K562 (cell line): ENCODE results near the gene RNU6-9. TPM values are rescaled to one million over a fixed set of nuclear protein-coding genes. Genes with fewer than 3 reads are reported as not detected.
A peak's percentile ranks its signal among the peaks of the same experiment; 100 is the strongest.

Experiments used
- ADNP ChIP-seq: fragments of 200-800 bp; sonication (Bioruptor generic); IDR thresholded peaks from 2 replicates; pipeline ENCODE4 v1.6.1; 2016; ENCODE audit warnings: missing genetic modification characterization, missing compliant biosample characterization
- EP400 ChIP-seq: fragments of 450-650 bp; IDR thresholded peaks from 2 replicates; pipeline ENCODE4 v1.6.1; 2017; ENCODE audit warnings: antibody characterized with exemption, mild to moderate bottlenecking, moderate library complexity
- ETS1 ChIP-seq: conservative IDR thresholded peaks from 2 replicates; pipeline ENCODE4 v1.6.1; 2011; ENCODE audit warnings: low read depth, mild to moderate bottlenecking, low read length; ENCODE audit not compliant: control insufficient read depth
- FOXM1 ChIP-seq, 2 experiments: fragments of 450-650 bp in 1 of 2; sonication (generic) in 1 of 2; formaldehyde crosslinking in 1 of 2; IDR thresholded peaks; 2 replicates each; pipeline versions ENCODE4 v1.6.1 to v1.9.0; 2017 to 2022; ENCODE audit warnings: low read depth in 2 of 2, mild to moderate bottlenecking in 2 of 2, missing genetic modification reagents in 1 of 2, moderate library complexity in 1 of 2
- FOXO4 ChIP-seq: fragments of 450-650 bp; formaldehyde crosslinking; IDR thresholded peaks from 2 replicates; pipeline ENCODE4 v1.4.0; 2020; ENCODE audit warnings: mild to moderate bottlenecking, moderate library complexity
- HCFC1 ChIP-seq: IDR thresholded peaks from 2 replicates; pipeline ENCODE4 v1.6.1; 2012; ENCODE audit warnings: low read depth, low read length, improper control_type of control experiment
- HDGF ChIP-seq: fragments of 450-650 bp; IDR thresholded peaks from 2 replicates; pipeline ENCODE4 v1.6.1; 2016
- PRPF4 ChIP-seq: fragments of 200-400 bp; formaldehyde crosslinking; IDR thresholded peaks from one replicate; pipeline ENCODE4 v1.6.1; 2017; ENCODE audit warnings: low read length, low read depth, mild to moderate bottlenecking; ENCODE audit not compliant: insufficient read depth, poor library complexity, severe bottlenecking
- RAD21 ChIP-seq, 2 experiments: fragments of 250-450 bp in 1 of 2; fragments of 450-650 bp in 1 of 2; sonication (Bioruptor Pico) in 1 of 2; formaldehyde crosslinking in 1 of 2; IDR thresholded peaks in 1 of 2; conservative IDR thresholded peaks in 1 of 2; 2 replicates each; pipeline versions ENCODE4 v1.4.0 to v1.8.0; 2020 to 2022; ENCODE audit warnings: mild to moderate bottlenecking in 2 of 2, moderate library complexity in 1 of 2
- STAT5B ChIP-seq: fragments of 250-450 bp; sonication (Bioruptor Pico); IDR thresholded peaks from 2 replicates; pipeline ENCODE4 v1.8.0; 2021; ENCODE audit warnings: mild to moderate bottlenecking, inconsistent platforms
- THAP12 ChIP-seq: fragments of 250-450 bp; sonication (Bioruptor Pico); IDR thresholded peaks from 2 replicates; pipeline ENCODE4 v1.9.0; 2021; ENCODE audit warnings: mild to moderate bottlenecking, inconsistent platforms
- ZNF398 ChIP-seq: fragments of 250-450 bp; sonication (Bioruptor Pico); IDR thresholded peaks from 2 replicates; pipeline ENCODE4 v1.8.0; 2021; ENCODE audit warnings: moderate library complexity, mild to moderate bottlenecking, inconsistent platforms
- ZNF586 ChIP-seq: fragments of 450-650 bp; formaldehyde crosslinking; conservative IDR thresholded peaks from 2 replicates; pipeline ENCODE4 v1.4.0; 2020; ENCODE audit warnings: mild to moderate bottlenecking, moderate library complexity
- ZNF639 ChIP-seq, 2 experiments: fragments of 200-800 bp in 1 of 2; sonication (Bioruptor generic) in 1 of 2; sonication (generic) in 1 of 2; formaldehyde crosslinking in 1 of 2; IDR thresholded peaks in 1 of 2; conservative IDR thresholded peaks in 1 of 2; 2 replicates each; pipeline versions ENCODE4 v1.5.0 to v1.6.1; 2016 to 2020; ENCODE audit warnings: missing compliant biosample characterization in 1 of 2, missing genetic modification characterization in 1 of 2, missing genetic modification reagents in 1 of 2
- polyA plus RNA-seq, 8 experiments: library from polyadenylated mRNA; depleted of rRNA in 4 of 8; stranded (reverse) in 5 of 8; unstranded in 3 of 8; fragments of >200 nt; fragmentation: Nextera tagmentation in 2 of 8; fragmentation: Illumina TruSeq in 1 of 8; extraction: Ambion mirVana in 2 of 8; extraction: Trizol in 1 of 8; gene quantifications; 2 replicates each; pipeline versions ENCODE4 v1.2.1 to v1.2.3, GENCODE V29; 2011 to 2014; ENCODE audit warnings: inconsistent platforms in 1 of 8, missing spikeins in 1 of 8
- total RNA-seq, 7 experiments: library from RNA; depleted of rRNA in 6 of 7; stranded (reverse); fragments of >200 nt in 6 of 7; fragmentation: Illumina TruSeq in 2 of 7; extraction: Trizol in 2 of 7; gene quantifications; 2 replicates each; pipeline versions ENCODE4 v1.2.1 to v1.2.3, GENCODE V29; 2011 to 2021; ENCODE audit warnings: low replicate concordance in 1 of 7

RNU6-9 gene
- total and polyA plus RNA-seq, 9 of the 15 experiments (the other 6 are each of a cell fraction or from before 2014, with no cell fraction given), result not detected

GRCh38 chr19:925526-926322 lies 32.4 kb downstream of the RNU6-9 start, which contains the start of gene ARID3A (continued):
- TF ChIP-seq RAD21 (CRISPR knock-in tag; conservative IDR thresholded peaks at IDR 0.05 in 1 of 2, IDR thresholded peaks at IDR 0.05 in 1 of 2), result no peak
- no peak for TF ChIP-seq FOXO4 (CRISPR knock-in tag)
- peak; percentile 44; the same call in 1 of the 2 replicates for TF ChIP-seq THAP12
- TF ChIP-seq PRPF4, result peak; percentile 52
- TF ChIP-seq ZNF639 (CRISPR knock-in tag; conservative IDR thresholded peaks at IDR 0.05 in 1 of 2, IDR thresholded peaks at IDR 0.05 in 1 of 2), result peak in 1 of 2 experiments; percentile 67; a peak in 1 of 4 replicates
- peak; percentile 6; the same call in 1 of the 2 replicates for TF ChIP-seq ADNP (tag)
- TF ChIP-seq EP400, result peak; percentile 55; the same call in 1 of the 2 replicates
- TF ChIP-seq HDGF, result no peak
- peak; percentile 88 for TF ChIP-seq FOXM1 (IDR thresholded peaks at IDR 0.05; ENCODE audit: low read depth)
- TF ChIP-seq FOXM1 (CRISPR knock-in tag; IDR thresholded peaks at IDR 0.05; ENCODE audit: low read depth), result 0 out of 2 replicates have a peak, but pooled peaks have one; percentile 11
- TF ChIP-seq HCFC1, result peak; percentile 35
- TF ChIP-seq ETS1, result 0 out of 2 replicates have a peak, but pooled peaks have one; percentile 41
- no peak for TF ChIP-seq STAT5B (CRISPR knock-in tag)
- TF ChIP-seq ZNF586 (CRISPR knock-in tag), result no peak
- no peak for TF ChIP-seq ZNF398 (CRISPR knock-in tag)
